GM23248 (cell line): ENCODE measurements around the gene CPA5.

Source experiments
- EZH2 ChIP-seq: fragments of 200-600 bp; sonication (generic); IDR thresholded peaks from 2 replicates; pipeline ENCODE4 v1.6.1; 2018; ENCODE audit warnings: antibody characterized with exemption, mild to moderate bottlenecking; ENCODE audit not compliant: insufficient read depth, poor library complexity, severe bottlenecking
- EZH2phosphoT487 ChIP-seq: fragments of 200-600 bp; sonication (generic); IDR thresholded peaks from 2 replicates; pipeline ENCODE4 v1.6.1; 2018; ENCODE audit warnings: antibody characterized with exemption, moderate library complexity, mild to moderate bottlenecking, low read depth; ENCODE audit not compliant: insufficient read depth

DNA sequence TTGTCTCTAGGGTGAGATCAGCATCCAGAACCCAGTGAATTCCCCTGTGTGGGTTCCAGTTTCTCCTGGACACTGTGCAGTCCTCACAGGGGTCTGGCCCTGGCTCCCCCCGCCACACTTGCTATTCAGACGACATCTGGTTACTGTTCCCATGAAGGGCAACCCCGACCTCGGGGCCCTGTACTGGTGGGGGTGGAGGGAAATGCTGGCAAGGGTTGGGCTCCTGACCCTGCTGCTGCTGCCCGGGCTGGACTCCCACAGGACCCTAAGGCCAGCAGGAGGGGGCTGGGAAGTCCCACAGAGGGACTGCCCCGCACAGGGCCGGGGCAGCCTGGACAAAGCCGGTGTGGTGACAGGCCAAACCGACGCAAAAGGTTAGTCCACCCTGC lies 34.9 kb downstream of the CPA5 start:
- TF ChIP-seq EZH2phosphoT487 = no peak
- no peak for TF ChIP-seq EZH2
